22Rv1 (cell line): ENCODE data around the gene MMP20.

Experiments used
- CTCF ChIP-seq: fragments of 450-650 bp; IDR thresholded peaks from 2 replicates; pipeline ENCODE4 v1.5.1; 2017; ENCODE audit warnings: mild to moderate bottlenecking
- ZFX ChIP-seq: fragments of 450-650 bp; IDR thresholded peaks from 2 replicates; pipeline ENCODE4 v1.6.1; 2017; ENCODE audit warnings: antibody characterized with exemption, borderline replicate concordance

DNA sequence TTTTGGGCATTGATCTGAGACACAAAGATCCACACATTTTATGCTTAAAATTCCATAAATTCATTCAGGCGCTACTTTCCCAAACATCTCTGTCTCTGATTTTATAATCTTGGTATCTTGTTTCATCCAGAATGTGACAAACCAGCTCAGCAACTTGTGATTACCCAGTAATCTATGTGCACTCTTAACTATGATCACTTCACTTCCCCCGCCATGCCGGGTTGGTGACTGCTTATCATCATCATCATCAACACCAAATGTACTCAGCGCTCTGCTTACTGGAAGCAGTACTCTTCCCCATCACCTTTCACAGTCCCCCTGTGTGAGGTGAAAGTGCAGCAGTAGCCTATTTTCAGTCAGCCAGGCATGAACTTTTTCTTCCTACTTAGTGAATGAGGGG, 79.4 kb downstream of the MMP20 start:
- no peak for TF ChIP-seq CTCF
- TF ChIP-seq ZFX: no peak
